Measurements from ENCODE around the gene LLGL1.

Gene LLGL1

DNA sequence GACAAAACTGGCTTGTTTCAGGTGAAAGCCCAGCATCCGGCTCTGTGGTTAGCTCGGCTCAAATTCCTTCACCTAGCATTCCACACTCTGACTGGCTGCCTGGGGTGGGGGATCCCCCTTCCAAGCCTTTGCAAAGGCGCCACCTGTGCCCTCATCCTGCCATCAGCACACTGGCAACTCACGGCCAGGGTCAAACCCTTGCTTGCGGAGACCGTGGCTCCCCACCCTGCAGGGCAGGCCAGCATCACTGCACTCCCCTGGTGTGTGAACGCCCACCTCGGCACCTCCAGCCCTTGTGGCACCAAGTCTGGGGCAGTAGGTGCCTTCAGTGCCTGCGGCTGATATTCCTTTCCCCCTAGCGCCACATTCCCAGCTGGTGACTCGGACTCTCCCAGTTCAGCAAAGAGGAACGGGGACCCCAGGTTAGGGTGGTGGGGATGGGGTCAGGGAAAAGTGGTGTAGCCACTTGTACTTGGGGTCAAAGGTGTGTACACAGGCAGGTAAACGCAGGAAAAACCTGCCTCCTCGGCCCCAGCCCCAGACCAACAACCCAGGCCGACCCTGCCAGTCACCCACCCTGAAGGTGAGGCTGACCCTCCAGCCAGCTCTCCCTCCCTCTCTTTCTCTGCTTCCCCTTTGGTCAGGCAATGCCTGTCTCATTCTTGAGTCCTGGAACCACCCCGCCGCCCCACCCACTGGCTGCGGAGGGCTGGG, 32.0 kb downstream of the LLGL1 start:
- TF ChIP-seq, protein P1, sequence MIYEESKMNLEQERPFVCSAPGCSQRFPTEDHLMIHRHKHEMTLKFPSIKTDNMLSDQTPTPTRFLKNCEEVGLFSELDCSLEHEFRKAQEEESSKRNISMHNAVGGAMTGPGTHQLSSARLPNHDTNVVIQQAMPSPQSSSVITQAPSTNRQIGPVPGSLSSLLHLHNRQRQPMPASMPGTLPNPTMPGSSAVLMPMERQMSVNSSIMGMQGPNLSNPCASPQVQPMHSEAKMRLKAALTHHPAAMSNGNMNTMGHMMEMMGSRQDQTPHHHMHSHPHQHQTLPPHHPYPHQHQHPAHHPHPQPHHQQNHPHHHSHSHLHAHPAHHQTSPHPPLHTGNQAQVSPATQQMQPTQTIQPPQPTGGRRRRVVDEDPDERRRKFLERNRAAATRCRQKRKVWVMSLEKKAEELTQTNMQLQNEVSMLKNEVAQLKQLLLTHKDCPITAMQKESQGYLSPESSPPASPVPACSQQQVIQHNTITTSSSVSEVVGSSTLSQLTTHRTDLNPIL (CRISPR knock-in tag; IDR thresholded peaks at IDR 0.05; ENCODE audit: low read depth) = no peak
- TF ChIP-seq ESRRG (CRISPR knock-in tag; IDR thresholded peaks at IDR 0.05) (no peak), PPARA (CRISPR knock-in tag; IDR thresholded peaks at IDR 0.05; ENCODE audit: borderline replicate concordance) (no peak), ZFP3 (CRISPR knock-in tag; IDR thresholded peaks at IDR 0.05) (no peak), RARB (CRISPR knock-in tag; IDR thresholded peaks at IDR 0.05) (no peak), BACH2 (CRISPR knock-in tag; IDR thresholded peaks at IDR 0.05; ENCODE audit: borderline replicate concordance) (no peak)
- TF ChIP-seq, protein P2, sequence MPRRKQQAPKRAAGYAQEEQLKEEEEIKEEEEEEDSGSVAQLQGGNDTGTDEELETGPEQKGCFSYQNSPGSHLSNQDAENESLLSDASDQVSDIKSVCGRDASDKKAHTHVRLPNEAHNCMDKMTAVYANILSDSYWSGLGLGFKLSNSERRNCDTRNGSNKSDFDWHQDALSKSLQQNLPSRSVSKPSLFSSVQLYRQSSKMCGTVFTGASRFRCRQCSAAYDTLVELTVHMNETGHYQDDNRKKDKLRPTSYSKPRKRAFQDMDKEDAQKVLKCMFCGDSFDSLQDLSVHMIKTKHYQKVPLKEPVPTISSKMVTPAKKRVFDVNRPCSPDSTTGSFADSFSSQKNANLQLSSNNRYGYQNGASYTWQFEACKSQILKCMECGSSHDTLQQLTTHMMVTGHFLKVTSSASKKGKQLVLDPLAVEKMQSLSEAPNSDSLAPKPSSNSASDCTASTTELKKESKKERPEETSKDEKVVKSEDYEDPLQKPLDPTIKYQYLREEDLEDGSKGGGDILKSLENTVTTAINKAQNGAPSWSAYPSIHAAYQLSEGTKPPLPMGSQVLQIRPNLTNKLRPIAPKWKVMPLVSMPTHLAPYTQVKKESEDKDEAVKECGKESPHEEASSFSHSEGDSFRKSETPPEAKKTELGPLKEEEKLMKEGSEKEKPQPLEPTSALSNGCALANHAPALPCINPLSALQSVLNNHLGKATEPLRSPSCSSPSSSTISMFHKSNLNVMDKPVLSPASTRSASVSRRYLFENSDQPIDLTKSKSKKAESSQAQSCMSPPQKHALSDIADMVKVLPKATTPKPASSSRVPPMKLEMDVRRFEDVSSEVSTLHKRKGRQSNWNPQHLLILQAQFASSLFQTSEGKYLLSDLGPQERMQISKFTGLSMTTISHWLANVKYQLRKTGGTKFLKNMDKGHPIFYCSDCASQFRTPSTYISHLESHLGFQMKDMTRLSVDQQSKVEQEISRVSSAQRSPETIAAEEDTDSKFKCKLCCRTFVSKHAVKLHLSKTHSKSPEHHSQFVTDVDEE (CRISPR knock-in tag; IDR thresholded peaks at IDR 0.05) = no peak
- peak; percentile 36 for ATAC-seq

DNA sequence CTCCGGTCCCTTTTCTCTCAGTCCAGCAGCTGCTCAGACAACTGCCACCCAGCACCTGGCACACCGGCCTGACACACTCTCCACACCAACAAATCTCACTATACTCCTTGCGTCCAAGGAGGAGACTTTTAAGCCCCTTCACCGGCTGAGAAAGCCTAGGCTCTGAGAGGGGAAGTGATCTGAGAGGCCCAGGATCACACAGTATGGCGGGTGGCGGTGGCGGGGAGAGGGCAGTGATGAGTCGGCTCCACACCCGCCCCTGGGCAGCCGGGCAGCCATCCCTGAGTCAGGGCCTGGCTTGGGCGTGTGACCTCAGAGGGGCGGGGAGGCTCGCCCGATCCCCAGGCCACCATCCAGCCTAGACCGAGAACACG, 32.5 kb downstream of the LLGL1 start:
- TF ChIP-seq, protein P2 (CRISPR knock-in tag; IDR thresholded peaks at IDR 0.05) = no peak
- no peak for TF ChIP-seq ISL1 (CRISPR knock-in tag; IDR thresholded peaks at IDR 0.05)
- no peak for TF ChIP-seq TOX (CRISPR knock-in tag; IDR thresholded peaks at IDR 0.05; ENCODE audit: borderline replicate concordance)
- no peak for TF ChIP-seq ZFP3 (CRISPR knock-in tag; IDR thresholded peaks at IDR 0.05)
- TF ChIP-seq, protein P3, sequence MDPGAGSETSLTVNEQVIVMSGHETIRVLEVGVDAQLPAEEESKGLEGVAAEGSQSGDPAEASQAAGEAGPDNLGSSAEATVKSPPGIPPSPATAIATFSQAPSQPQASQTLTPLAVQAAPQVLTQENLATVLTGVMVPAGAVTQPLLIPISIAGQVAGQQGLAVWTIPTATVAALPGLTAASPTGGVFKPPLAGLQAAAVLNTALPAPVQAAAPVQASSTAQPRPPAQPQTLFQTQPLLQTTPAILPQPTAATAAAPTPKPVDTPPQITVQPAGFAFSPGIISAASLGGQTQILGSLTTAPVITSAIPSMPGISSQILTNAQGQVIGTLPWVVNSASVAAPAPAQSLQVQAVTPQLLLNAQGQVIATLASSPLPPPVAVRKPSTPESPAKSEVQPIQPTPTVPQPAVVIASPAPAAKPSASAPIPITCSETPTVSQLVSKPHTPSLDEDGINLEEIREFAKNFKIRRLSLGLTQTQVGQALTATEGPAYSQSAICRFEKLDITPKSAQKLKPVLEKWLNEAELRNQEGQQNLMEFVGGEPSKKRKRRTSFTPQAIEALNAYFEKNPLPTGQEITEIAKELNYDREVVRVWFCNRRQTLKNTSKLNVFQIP (CRISPR knock-in tag; IDR thresholded peaks at IDR 0.05; ENCODE audit: borderline replicate concordance, low read depth) = no peak
- no peak for TF ChIP-seq BACH2 (CRISPR knock-in tag; IDR thresholded peaks at IDR 0.05; ENCODE audit: borderline replicate concordance)
- peak; percentile 79 for ATAC-seq

DNA sequence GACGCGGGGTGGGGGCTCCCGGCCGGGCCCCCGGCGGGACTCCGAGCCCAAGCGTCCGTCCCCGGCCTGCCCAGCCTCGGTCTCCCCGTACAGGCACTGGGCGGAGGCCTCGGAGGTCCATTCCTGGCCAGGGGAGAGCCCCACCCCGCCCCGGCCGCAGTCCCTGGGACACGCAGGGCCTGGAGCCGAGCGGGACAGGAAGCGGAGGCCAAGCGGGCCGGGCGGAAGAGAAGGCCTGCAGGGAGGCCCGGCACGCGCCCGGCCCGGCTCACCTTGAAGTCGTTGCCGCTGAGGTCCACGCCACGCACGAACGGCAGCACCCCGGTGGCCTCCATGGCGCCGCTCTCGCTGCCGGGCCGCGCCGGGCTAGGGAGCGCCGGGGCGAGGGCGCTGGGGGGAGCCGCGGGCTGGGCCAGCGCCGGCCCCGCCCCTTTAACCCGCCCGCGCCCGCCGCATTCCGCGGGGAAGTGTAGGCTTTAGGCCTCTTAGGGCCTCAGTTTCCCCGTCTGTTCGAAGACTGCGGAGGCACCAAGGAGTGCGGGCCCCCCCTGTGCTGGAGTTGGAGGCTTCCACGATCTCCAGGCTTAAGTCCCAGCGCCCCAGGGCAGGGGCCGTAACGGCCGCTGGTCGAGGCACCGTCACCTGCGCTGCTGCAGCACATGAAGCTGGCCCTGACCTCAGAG, 33.1 kb downstream of the LLGL1 start, which contains the start of gene FLII:
Gene FLII (minus strand): TSS at position 383 of the 683 bp plus-strand sequence. CDS start 48 bp downstream, at position 335.
- TF ChIP-seq, protein P4, sequence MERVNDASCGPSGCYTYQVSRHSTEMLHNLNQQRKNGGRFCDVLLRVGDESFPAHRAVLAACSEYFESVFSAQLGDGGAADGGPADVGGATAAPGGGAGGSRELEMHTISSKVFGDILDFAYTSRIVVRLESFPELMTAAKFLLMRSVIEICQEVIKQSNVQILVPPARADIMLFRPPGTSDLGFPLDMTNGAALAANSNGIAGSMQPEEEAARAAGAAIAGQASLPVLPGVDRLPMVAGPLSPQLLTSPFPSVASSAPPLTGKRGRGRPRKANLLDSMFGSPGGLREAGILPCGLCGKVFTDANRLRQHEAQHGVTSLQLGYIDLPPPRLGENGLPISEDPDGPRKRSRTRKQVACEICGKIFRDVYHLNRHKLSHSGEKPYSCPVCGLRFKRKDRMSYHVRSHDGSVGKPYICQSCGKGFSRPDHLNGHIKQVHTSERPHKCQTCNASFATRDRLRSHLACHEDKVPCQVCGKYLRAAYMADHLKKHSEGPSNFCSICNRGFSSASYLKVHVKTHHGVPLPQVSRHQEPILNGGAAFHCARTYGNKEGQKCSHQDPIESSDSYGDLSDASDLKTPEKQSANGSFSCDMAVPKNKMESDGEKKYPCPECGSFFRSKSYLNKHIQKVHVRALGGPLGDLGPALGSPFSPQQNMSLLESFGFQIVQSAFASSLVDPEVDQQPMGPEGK (CRISPR knock-in tag; IDR thresholded peaks at IDR 0.05; ENCODE audit: borderline replicate concordance) = peak; percentile 72; the same call in 1 of the 2 replicates
- TF ChIP-seq BACH2 (CRISPR knock-in tag; IDR thresholded peaks at IDR 0.05; ENCODE audit: borderline replicate concordance) = no peak
- ATAC-seq = peak; percentile 62

DNA sequence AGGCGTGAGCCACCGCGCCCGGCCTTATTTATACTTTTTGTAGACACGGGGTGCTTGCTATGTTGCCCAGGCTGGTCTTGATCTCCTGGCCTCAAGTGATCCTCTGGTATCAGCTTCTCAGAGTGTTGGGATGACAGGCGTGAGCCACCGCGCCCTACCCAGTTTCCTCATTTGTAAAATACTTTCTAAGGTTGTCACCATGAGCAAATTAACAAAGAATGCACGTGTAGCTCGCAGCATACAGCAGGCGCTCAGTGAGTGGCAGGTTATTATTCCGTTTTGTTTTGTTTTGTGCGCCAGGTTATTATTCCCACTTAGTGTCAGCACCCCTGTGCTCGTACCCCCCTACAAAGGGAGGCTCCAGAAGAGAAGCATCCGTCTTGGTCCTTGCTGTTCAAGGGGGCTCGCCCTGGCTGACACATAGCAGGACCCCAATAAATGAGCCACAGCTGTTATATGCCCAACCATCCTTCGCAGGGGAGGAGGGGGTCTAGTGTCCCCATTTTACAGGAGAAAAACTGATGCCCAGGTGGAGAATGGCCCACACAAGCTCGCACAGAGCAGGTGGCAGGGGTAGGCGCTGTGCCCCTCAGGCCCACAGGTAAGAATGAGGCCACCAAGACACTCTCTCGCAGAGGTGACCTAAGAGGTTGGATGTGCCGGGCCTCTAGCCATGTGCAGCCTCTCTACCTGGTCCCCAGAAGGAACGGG, 34.3 kb downstream of the LLGL1 start:
- ATAC-seq = no peak
- TF ChIP-seq RARB (CRISPR knock-in tag; IDR thresholded peaks at IDR 0.05) = no peak
- TF ChIP-seq OSR1 (CRISPR knock-in tag; IDR thresholded peaks at IDR 0.05) = no peak
- TF ChIP-seq ISL1 (CRISPR knock-in tag; IDR thresholded peaks at IDR 0.05) = no peak
- TF ChIP-seq ZNF70 (CRISPR knock-in tag; IDR thresholded peaks at IDR 0.05) = no peak
- no peak for TF ChIP-seq CSDC2 (CRISPR knock-in tag; IDR thresholded peaks at IDR 0.05)
- no peak for TF ChIP-seq ARNTL (CRISPR knock-in tag; IDR thresholded peaks at IDR 0.05; ENCODE audit: borderline replicate concordance, low read depth)
- TF ChIP-seq ZNF565 (CRISPR knock-in tag; conservative IDR thresholded peaks at IDR 0.05; ENCODE audit: low read depth) = no peak
- TF ChIP-seq, protein P5, sequence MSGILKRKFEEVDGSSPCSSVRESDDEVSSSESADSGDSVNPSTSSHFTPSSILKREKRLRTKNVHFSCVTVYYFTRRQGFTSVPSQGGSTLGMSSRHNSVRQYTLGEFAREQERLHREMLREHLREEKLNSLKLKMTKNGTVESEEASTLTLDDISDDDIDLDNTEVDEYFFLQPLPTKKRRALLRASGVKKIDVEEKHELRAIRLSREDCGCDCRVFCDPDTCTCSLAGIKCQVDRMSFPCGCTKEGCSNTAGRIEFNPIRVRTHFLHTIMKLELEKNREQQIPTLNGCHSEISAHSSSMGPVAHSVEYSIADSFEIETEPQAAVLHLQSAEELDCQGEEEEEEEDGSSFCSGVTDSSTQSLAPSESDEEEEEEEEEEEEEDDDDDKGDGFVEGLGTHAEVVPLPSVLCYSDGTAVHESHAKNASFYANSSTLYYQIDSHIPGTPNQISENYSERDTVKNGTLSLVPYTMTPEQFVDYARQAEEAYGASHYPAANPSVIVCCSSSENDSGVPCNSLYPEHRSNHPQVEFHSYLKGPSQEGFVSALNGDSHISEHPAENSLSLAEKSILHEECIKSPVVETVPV (CRISPR knock-in tag; IDR thresholded peaks at IDR 0.05) = no peak
- no peak for TF ChIP-seq BACH2 (CRISPR knock-in tag; IDR thresholded peaks at IDR 0.05; ENCODE audit: borderline replicate concordance)
- TF ChIP-seq ZNF8 (CRISPR knock-in tag; IDR thresholded peaks at IDR 0.05) = no peak
- TF ChIP-seq ZFP30 (CRISPR knock-in tag; IDR thresholded peaks at IDR 0.05) = no peak
